ENCODE results near the gene HUNK.
"Not testable (repeated sequence)": the region's sequence is repeated elsewhere in the genome, so short reads cannot be mapped to it uniquely, and the experiment has no call there.

HUNK gene

GRCh38 chr21:31869750-31870149 lies 3.1 kb upstream of the HUNK start:
- H3K4me3 ChIP-seq (ENCODE audit: low read depth in 1 of 2, low read length in 2 of 2), result no peak overlapping the region
- peaks cover 12 to 18% of the 10 kb centered on the region in 2 donors for H3K4me1 ChIP-seq (ENCODE audit: control insufficient read depth in 1 of 2, insufficient read depth in 2 of 2, low read length in 2 of 2)
- no peak overlapping the region for H3K27ac ChIP-seq (ENCODE audit: low read depth, low read length)
- H3K27me3 ChIP-seq (ENCODE audit: control insufficient read depth in 1 of 2, insufficient read depth in 2 of 2, low read length in 2 of 2), result peaks cover 2 to 12% of the 10 kb centered on the region in 2 donors
- no peaks in the 10 kb centered on the region for H3K9me3 ChIP-seq (ENCODE audit: control insufficient read depth in 1 of 2, low read length in 2 of 2)
- H3K9ac ChIP-seq (ENCODE audit: low read depth in 1 of 2, low read length in 2 of 2), result no peak overlapping the region
- H3K36me3 ChIP-seq (ENCODE audit: control insufficient read depth in 1 of 2, insufficient read depth in 2 of 2, low read length in 2 of 2), result no peaks in the 10 kb centered on the region

- Histone ChIP-seq H3K27ac (ENCODE audit: low read depth, low read length) (no peak overlapping the region), H3K9me3 (ENCODE audit: control insufficient read depth in 1 of 2, low read length in 2 of 2) (no peaks in the 10 kb centered on the region), H3K4me1 (ENCODE audit: control insufficient read depth in 1 of 2, insufficient read depth in 2 of 2, low read length in 2 of 2) (peaks cover 19 to 27% of the 10 kb centered on the region in 2 donors), H3K27me3 (ENCODE audit: control insufficient read depth in 1 of 2, insufficient read depth in 2 of 2, low read length in 2 of 2) (peaks cover 9 to 12% of the 10 kb centered on the region in 2 donors), H3K36me3 (ENCODE audit: control insufficient read depth in 1 of 2, insufficient read depth in 2 of 2, low read length in 2 of 2) (no peaks in the 10 kb centered on the region), H3K4me3 (ENCODE audit: low read depth in 1 of 2, low read length in 2 of 2) (no peak overlapping the region), H3K9ac (ENCODE audit: low read depth in 1 of 2, low read length in 2 of 2) (no peak overlapping the region)
Measured at GRCh38 chr21:31870472-31871193, 2.2 kb upstream of the HUNK start.

- H3K27ac ChIP-seq (ENCODE audit: low read depth, low read length); H3K4me3 ChIP-seq (ENCODE audit: low read depth in 1 of 2, low read length in 2 of 2); H3K36me3 ChIP-seq (ENCODE audit: control insufficient read depth in 1 of 2, insufficient read depth in 2 of 2, low read length in 2 of 2); H3K9me3 ChIP-seq (ENCODE audit: control insufficient read depth in 1 of 2, low read length in 2 of 2); H3K9ac ChIP-seq (ENCODE audit: low read depth in 1 of 2, low read length in 2 of 2): not testable (repeated sequence)
- Histone ChIP-seq H3K4me1 (ENCODE audit: control insufficient read depth in 1 of 2, insufficient read depth in 2 of 2, low read length in 2 of 2) (peaks cover 23 to 24% of the 10 kb centered on the region in 2 donors), H3K27me3 (ENCODE audit: control insufficient read depth in 1 of 2, insufficient read depth in 2 of 2, low read length in 2 of 2) (peaks cover 9 to 12% of the 10 kb centered on the region in 2 donors)
Measured at GRCh38 chr21:31871371-31871770, 1.4 kb upstream of the HUNK start.

- Histone ChIP-seq H3K9me3 (ENCODE audit: control insufficient read depth in 1 of 2, low read length in 2 of 2) (no peaks in the 10 kb centered on the region), H3K27me3 (ENCODE audit: control insufficient read depth in 1 of 2, insufficient read depth in 2 of 2, low read length in 2 of 2) (peaks cover 9 to 12% of the 10 kb centered on the region in 2 donors), H3K36me3 (ENCODE audit: control insufficient read depth in 1 of 2, insufficient read depth in 2 of 2, low read length in 2 of 2) (no peaks in the 10 kb centered on the region), H3K4me1 (ENCODE audit: control insufficient read depth in 1 of 2, insufficient read depth in 2 of 2, low read length in 2 of 2) (peaks cover 23% of the 10 kb centered on the region in 2 donors), H3K4me3 (ENCODE audit: low read depth in 1 of 2, low read length in 2 of 2) (peak overlapping the region; percentile 65 to 73), H3K27ac (ENCODE audit: low read depth, low read length) (no peak overlapping the region), H3K9ac (ENCODE audit: low read depth in 1 of 2, low read length in 2 of 2) (peak overlapping the region in 1 of 2 donors; percentile 25)
Measured at GRCh38 chr21:31872072-31872451, 758 bp upstream of the HUNK start.

GRCh38 chr21:31873275-31873695 lies 465 bp downstream of the HUNK start:
- peak overlapping the region; percentile 65 to 73 for H3K4me3 ChIP-seq (ENCODE audit: low read depth in 1 of 2, low read length in 2 of 2)
- peaks cover 7 to 12% of the 10 kb centered on the region in 2 donors for H3K27me3 ChIP-seq (ENCODE audit: control insufficient read depth in 1 of 2, insufficient read depth in 2 of 2, low read length in 2 of 2)
- H3K27ac ChIP-seq (ENCODE audit: low read depth, low read length), result no peak overlapping the region
- no peaks in the 10 kb centered on the region for H3K9me3 ChIP-seq (ENCODE audit: control insufficient read depth in 1 of 2, low read length in 2 of 2)
- H3K9ac ChIP-seq (ENCODE audit: low read depth in 1 of 2, low read length in 2 of 2), result no peak overlapping the region
- H3K36me3 ChIP-seq (ENCODE audit: control insufficient read depth in 1 of 2, insufficient read depth in 2 of 2, low read length in 2 of 2), result no peaks in the 10 kb centered on the region
- H3K4me1 ChIP-seq (ENCODE audit: control insufficient read depth in 1 of 2, insufficient read depth in 2 of 2, low read length in 2 of 2), result peaks cover 23% of the 10 kb centered on the region in 2 donors

GRCh38 chr21:31873696-31874599 lies 1.1 kb downstream of the HUNK start:
- Histone ChIP-seq H3K4me1 (ENCODE audit: control insufficient read depth in 1 of 2, insufficient read depth in 2 of 2, low read length in 2 of 2) (peaks cover 25 to 27% of the 10 kb centered on the region in 2 donors), H3K9ac (ENCODE audit: low read depth in 1 of 2, low read length in 2 of 2) (peak overlapping the region; percentile 2 to 47), H3K4me3 (ENCODE audit: low read depth in 1 of 2, low read length in 2 of 2) (peak overlapping the region; percentile 58 to 73), H3K27ac (ENCODE audit: low read depth, low read length) (peak overlapping the region; percentile 3), H3K27me3 (ENCODE audit: control insufficient read depth in 1 of 2, insufficient read depth in 2 of 2, low read length in 2 of 2) (peaks cover 7 to 12% of the 10 kb centered on the region in 2 donors), H3K9me3 (ENCODE audit: control insufficient read depth in 1 of 2, low read length in 2 of 2) (no peaks in the 10 kb centered on the region), H3K36me3 (ENCODE audit: control insufficient read depth in 1 of 2, insufficient read depth in 2 of 2, low read length in 2 of 2) (no peaks in the 10 kb centered on the region)

GRCh38 chr21:31874812-31875212 lies 2.0 kb downstream of the HUNK start:
- Histone ChIP-seq H3K27me3 (ENCODE audit: control insufficient read depth in 1 of 2, insufficient read depth in 2 of 2, low read length in 2 of 2) (peaks cover 7% of the 10 kb centered on the region in 2 donors), H3K4me3 (ENCODE audit: low read depth in 1 of 2, low read length in 2 of 2) (peak overlapping the region; percentile 54 to 58), H3K9ac (ENCODE audit: low read depth in 1 of 2, low read length in 2 of 2) (peak overlapping the region; percentile 2 to 47)

GRCh38 chr21:31875496-31876015 lies 2.7 kb downstream of the HUNK start:
- H3K9ac ChIP-seq (ENCODE audit: low read depth in 1 of 2, low read length in 2 of 2), result peak overlapping the region in 1 of 2 donors; percentile 2
- H3K36me3 ChIP-seq (ENCODE audit: control insufficient read depth in 1 of 2, insufficient read depth in 2 of 2, low read length in 2 of 2), result no peaks in the 10 kb centered on the region
- H3K27ac ChIP-seq (ENCODE audit: low read depth, low read length), result no peak overlapping the region
- no peaks in the 10 kb centered on the region for H3K9me3 ChIP-seq (ENCODE audit: control insufficient read depth in 1 of 2, low read length in 2 of 2)
- H3K27me3 ChIP-seq (ENCODE audit: control insufficient read depth in 1 of 2, insufficient read depth in 2 of 2, low read length in 2 of 2), result peaks cover 7% of the 10 kb centered on the region in 2 donors
- H3K4me1 ChIP-seq (ENCODE audit: control insufficient read depth in 1 of 2, insufficient read depth in 2 of 2, low read length in 2 of 2), result peaks cover 27 to 30% of the 10 kb centered on the region in 2 donors
- peak overlapping the region; percentile 54 to 58 for H3K4me3 ChIP-seq (ENCODE audit: low read depth in 1 of 2, low read length in 2 of 2)

More at GRCh38 chr21:31874812-31875212, 2.0 kb downstream of the HUNK start:
- H3K4me1 ChIP-seq (ENCODE audit: control insufficient read depth in 1 of 2, insufficient read depth in 2 of 2, low read length in 2 of 2), result peaks cover 27 to 30% of the 10 kb centered on the region in 2 donors
- no peak overlapping the region for H3K27ac ChIP-seq (ENCODE audit: low read depth, low read length)
- no peaks in the 10 kb centered on the region for H3K9me3 ChIP-seq (ENCODE audit: control insufficient read depth in 1 of 2, low read length in 2 of 2)
- no peaks in the 10 kb centered on the region for H3K36me3 ChIP-seq (ENCODE audit: control insufficient read depth in 1 of 2, insufficient read depth in 2 of 2, low read length in 2 of 2)

GRCh38 chr21:31877463-31877957 lies 4.7 kb downstream of the HUNK start:
- Histone ChIP-seq H3K9me3 (ENCODE audit: control insufficient read depth in 1 of 2, low read length in 2 of 2) (no peaks in the 10 kb centered on the region), H3K27me3 (ENCODE audit: control insufficient read depth in 1 of 2, insufficient read depth in 2 of 2, low read length in 2 of 2) (peaks cover under 1 to 7% of the 10 kb centered on the region in 2 donors), H3K4me1 (ENCODE audit: control insufficient read depth in 1 of 2, insufficient read depth in 2 of 2, low read length in 2 of 2) (peaks cover 17 to 22% of the 10 kb centered on the region in 2 donors), H3K9ac (ENCODE audit: low read depth in 1 of 2, low read length in 2 of 2) (no peak overlapping the region), H3K4me3 (ENCODE audit: low read depth in 1 of 2, low read length in 2 of 2) (no peak overlapping the region), H3K36me3 (ENCODE audit: control insufficient read depth in 1 of 2, insufficient read depth in 2 of 2, low read length in 2 of 2) (no peaks in the 10 kb centered on the region), H3K27ac (ENCODE audit: low read depth, low read length) (no peak overlapping the region)
